SK-N-SH (cell line): Measurements from ENCODE around the gene TAF6L. TPM values are rescaled to one million over a fixed set of nuclear protein-coding genes. Genes with fewer than 3 reads are reported as not detected.

Source experiments
- CTCF ChIA-PET: fragments of 300-600, 350-600 bp; formaldehyde crosslinking; extraction: SDS; loops from one replicate; lab custom pipeline; 2021; lab: Yijun Ruan, JAX
- POLR2A ChIA-PET: fragments of 350-600 bp; sonication (Branson Sonifier 250); formaldehyde crosslinking; extraction: SDS; loops from one replicate; lab custom pipeline; 2020; ENCODE audit warnings: antibody characterized with exemption, inconsistent platforms; lab: Yijun Ruan, JAX
- DNase-seq: peaks from one replicate; pipeline ENCODE4 v3.0.0; 2012
- H2AFZ ChIP-seq: fragments of 200-600 bp; sonication (generic); 2 replicates; pipeline ENCODE4 v1.8.1; 2016; ENCODE audit warnings: antibody characterized with exemption, mild to moderate bottlenecking, low read depth
- H3F3A ChIP-seq: fragments of 200-600 bp; sonication (generic); replicated peaks from 2 replicates; pipeline ENCODE3; 2016; ENCODE audit warnings: antibody characterized with exemption, mild to moderate bottlenecking; ENCODE audit not compliant: insufficient read depth
- H3K27ac ChIP-seq, 2 experiments: fragments of 200-500 bp in 1 of 2; fragments of 200-600 bp in 1 of 2; sonication (Bioruptor generic) in 1 of 2; sonication (generic), shearing (Covaris generic) in 1 of 2; 2 replicates each; pipeline versions ENCODE4 v1.5.1 to v1.6.1; 2014 to 2016; ENCODE audit warnings: low read depth in 2 of 2, inconsistent platforms in 1 of 2, low read length in 1 of 2, mild to moderate bottlenecking in 1 of 2, mixed read lengths in 1 of 2
- H3K27me3 ChIP-seq: fragments of 200-600 bp; sonication (generic), shearing (Covaris generic); 2 replicates; pipeline ENCODE4 v1.6.1; 2016; ENCODE audit warnings: mixed run types; ENCODE audit not compliant: insufficient read depth
- H3K36me3 ChIP-seq, 2 experiments: fragments of 200-500 bp in 1 of 2; fragments of 200-600 bp in 1 of 2; sonication (Bioruptor generic) in 1 of 2; sonication (generic) in 1 of 2; replicated peaks in 1 of 2; 2 replicates each; pipeline versions ENCODE3 to v1.5.1; 2014 to 2016; ENCODE audit warnings: low read length in 1 of 2, mild to moderate bottlenecking in 1 of 2; ENCODE audit not compliant: insufficient read depth in 2 of 2, control insufficient read depth in 1 of 2
- H3K4me1 ChIP-seq, 2 experiments: fragments of 200-500 bp in 1 of 2; fragments of 200-600 bp in 1 of 2; sonication (Bioruptor generic) in 1 of 2; sonication (generic), shearing (Covaris generic) in 1 of 2; 2 replicates each; pipeline versions ENCODE4 v1.5.1 to v1.6.1; 2014 to 2016; ENCODE audit warnings: low read depth in 1 of 2, low read length in 1 of 2, mixed run types in 1 of 2; ENCODE audit not compliant: insufficient read depth in 2 of 2, control insufficient read depth in 1 of 2
- H3K4me2 ChIP-seq: fragments of 200-600 bp; sonication (generic), shearing (Covaris generic); 2 replicates; pipeline ENCODE4 v1.6.1; 2017; ENCODE audit warnings: mixed run types
- H3K4me3 ChIP-seq, 2 experiments: fragments of 200-500 bp in 1 of 2; fragments of 200-600 bp in 1 of 2; sonication (Bioruptor generic) in 1 of 2; sonication (generic), shearing (Covaris generic) in 1 of 2; 2 replicates each; pipeline versions ENCODE4 v1.5.1 to v1.8.1; 2014 to 2016; ENCODE audit warnings: low read depth in 2 of 2, inconsistent platforms in 1 of 2, low read length in 1 of 2, mild to moderate bottlenecking in 1 of 2, mixed read lengths in 1 of 2, moderate library complexity in 1 of 2
- H3K79me2 ChIP-seq: fragments of 200-600 bp; sonication (generic); 2 replicates; pipeline ENCODE4 v1.8.1; 2017; ENCODE audit warnings: mild to moderate bottlenecking; ENCODE audit not compliant: insufficient read depth
- H3K9ac ChIP-seq: fragments of 200-600 bp; sonication (generic); 2 replicates; pipeline ENCODE4 v1.6.1; 2017; ENCODE audit warnings: mixed run types
- H3K9me2 ChIP-seq: fragments of 200-600 bp; sonication (generic); 2 replicates; pipeline ENCODE4 v1.6.1; 2017; ENCODE audit warnings: mixed run types
- H3K9me3 ChIP-seq: fragments of 200-600 bp; sonication (generic); 2 replicates; pipeline ENCODE4 v1.6.1; 2017; ENCODE audit warnings: mixed run types, mild to moderate bottlenecking, moderate library complexity
- H4K20me1 ChIP-seq: fragments of 200-600 bp; sonication (generic); 2 replicates; pipeline ENCODE4 v1.6.1; 2017; ENCODE audit warnings: mild to moderate bottlenecking, mixed run types; ENCODE audit not compliant: insufficient read depth
- ELF1 ChIP-seq: IDR thresholded peaks from 2 replicates; pipeline ENCODE4 v1.4.0; 2012
- EP300 ChIP-seq, 2 experiments: IDR thresholded peaks; 2 replicates each; pipeline versions ENCODE4 v1.4.0 to v1.6.1; 2012; ENCODE audit warnings: borderline replicate concordance in 1 of 2, low read depth in 1 of 2, low read length in 1 of 2
- FOSL2 ChIP-seq: IDR thresholded peaks from 2 replicates; pipeline ENCODE4 v1.4.0; 2012; ENCODE audit warnings: low read depth, mild to moderate bottlenecking, moderate library complexity, borderline replicate concordance
- GABPA ChIP-seq: IDR thresholded peaks from 2 replicates; pipeline ENCODE4 v1.4.0; 2012; ENCODE audit warnings: low read depth, mild to moderate bottlenecking
- JUND ChIP-seq: IDR thresholded peaks from 2 replicates; pipeline ENCODE4 v1.4.0; 2012
- MEF2A ChIP-seq: IDR thresholded peaks from 2 replicates; pipeline ENCODE4 v1.4.0; 2012; ENCODE audit warnings: low read depth, borderline replicate concordance
- MXI1 ChIP-seq: IDR thresholded peaks from 2 replicates; pipeline ENCODE4 v1.6.1; 2012; ENCODE audit warnings: mild to moderate bottlenecking, low read depth, low read length, improper control_type of control experiment
- NFIC ChIP-seq: IDR thresholded peaks from 2 replicates; pipeline ENCODE4 v1.4.0; 2012; ENCODE audit warnings: borderline replicate concordance
- PBX3 ChIP-seq: IDR thresholded peaks from 2 replicates; pipeline ENCODE4; 2012
- POLR2AphosphoS5 ChIP-seq: IDR thresholded peaks from 2 replicates; pipeline ENCODE4 v1.6.1; 2012; ENCODE audit warnings: low read depth, low read length
- RCOR1 ChIP-seq: fragments of 150-350 bp; IDR thresholded peaks from 2 replicates; pipeline ENCODE4 v1.6.1; 2017; ENCODE audit warnings: antibody characterized with exemption, low read length
- REST ChIP-seq: IDR thresholded peaks from 2 replicates; pipeline ENCODE4 v1.6.1; 2012; ENCODE audit warnings: mild to moderate bottlenecking, low read depth, low read length, moderate library complexity
- RFX5 ChIP-seq: IDR thresholded peaks from 2 replicates; pipeline ENCODE4 v1.6.1; 2012; ENCODE audit warnings: mild to moderate bottlenecking, improper control_type of control experiment, low read length
- RXRA ChIP-seq: IDR thresholded peaks from 2 replicates; pipeline ENCODE4 v1.4.0; 2012; ENCODE audit warnings: low read depth, mild to moderate bottlenecking, borderline replicate concordance
- SIN3A ChIP-seq: IDR thresholded peaks from 2 replicates; pipeline ENCODE4 v1.6.1; 2012; ENCODE audit warnings: low read depth, mild to moderate bottlenecking, low read length, moderate library complexity, borderline replicate concordance
- TAF1 ChIP-seq: IDR thresholded peaks from 2 replicates; pipeline ENCODE4 v1.6.1; 2012; ENCODE audit warnings: low read depth, mild to moderate bottlenecking, low read length, moderate library complexity, borderline replicate concordance
- TEAD4 ChIP-seq: IDR thresholded peaks from 2 replicates; pipeline ENCODE4 v1.4.0; 2012; ENCODE audit warnings: mild to moderate bottlenecking, borderline replicate concordance; ENCODE audit not compliant: insufficient read depth
- YY1 ChIP-seq: IDR thresholded peaks from 2 replicates; pipeline ENCODE4 v1.4.0; 2012; ENCODE audit warnings: low read depth, mild to moderate bottlenecking
- ZBTB33 ChIP-seq: IDR thresholded peaks from 2 replicates; pipeline ENCODE4 v1.4.0; 2012; ENCODE audit warnings: low read depth, borderline replicate concordance
- WGBS: methylation state at CpG from one replicate; pipeline ENCODE4 v1.1.6; 2017; ENCODE audit warnings: low lambda C conversion rate; 5-methylcytosine and 5-hydroxymethylcytosine counted together
- polyA plus RNA-seq, 3 experiments: library from polyadenylated mRNA; depleted of rRNA; stranded (reverse); fragments of >200 nt; gene quantifications; 2 replicates each; pipeline ENCODE4 v1.2.3, GENCODE V29; 2012

The TAF6L gene
- polyA plus RNA-seq, 1 of the 3 experiments (the other 2 are of a cell fraction) = 33.6 TPM

GRCh38 chr11:62791501-62792201 lies 20.5 kb downstream of the TAF6L start, which contains the start of gene TMEM223:
Gene TMEM223 (minus strand): TSS chr11:62792006. CDS start chr11:62791994, 12 bp downstream.
- Histone ChIP-seq H3K27ac (peak within 1 kb of the TSS; percentile 76 to 87), H3K4me2 (peak within 1 kb of the TSS; percentile 98), H3K9me2 (no peaks in the 10 kb centered on the region), H3K4me3 (peak within 1 kb of the TSS; percentile 78 to 92), H2AFZ (peak within 1 kb of the TSS; percentile 47), H3K79me2 (peaks cover 50% of the 10 kb centered on the region), H3F3A (peaks cover 60% of the 10 kb centered on the region), H3K27me3 (no peaks in the 10 kb centered on the region), H3K9me3 (no peaks in the 10 kb centered on the region), H3K36me3 (peaks cover 54 to 58% of the 10 kb centered on the region in 2 experiments), H3K4me1 (peaks cover 9 to 24% of the 10 kb centered on the region in 2 experiments; a peak in 3 of 4 replicates), H4K20me1 (no peaks in the 10 kb centered on the region), H3K9ac (peak within 1 kb of the TSS; percentile 82)
- WGBS = 2% methylated on average over 9 of the region's 58 CpGs
- ChIA-PET POLR2A (interaction anchor here (1.3 to 1.6 kb wide), 4 partner anchors 38 to 89 kb away, joined by 3 to 12 read pairs (median 5); partner anchors contain the start of genes SLC3A2 and ZBTB3), CTCF (interaction anchor here (0.7 to 1.6 kb wide), 4 partner anchors 9 to 1460 kb away, joined by 3 to 5 read pairs (median 4); no protein-coding TSS in a partner anchor)
- DNase-seq = peak; percentile 96
- TF ChIP-seq JUND = no peak
- peak; percentile 92 for TF ChIP-seq TAF1
- TF ChIP-seq TEAD4 = no peak
- peak; percentile 74 for TF ChIP-seq ELF1
- TF ChIP-seq FOSL2 = no peak
- TF ChIP-seq GABPA = peak; percentile 85
- peak; percentile 8; the same call in 1 of the 2 replicates for TF ChIP-seq REST
- TF ChIP-seq MXI1 = no peak
- TF ChIP-seq EP300 (IDR thresholded peaks at IDR 0.05; ENCODE audit: borderline replicate concordance in 1 of 2, low read depth in 1 of 2, low read length in 1 of 2) = no peak
- no peak for TF ChIP-seq RFX5
- TF ChIP-seq PBX3 = peak; percentile 17; the same call in 1 of the 2 replicates
- peak; percentile 94 for TF ChIP-seq POLR2AphosphoS5
- TF ChIP-seq NFIC = no peak
- TF ChIP-seq RXRA = no peak
- no peak for TF ChIP-seq RCOR1
- peak; percentile 29; the same call in 1 of the 2 replicates for TF ChIP-seq SIN3A
- TF ChIP-seq MEF2A = no peak
- TF ChIP-seq ZBTB33 = 0 out of 2 replicates have a peak, but pooled peaks have one; percentile 26
- peak; percentile 91 for TF ChIP-seq YY1
